ENCODE results near the gene ROCK2.

- TF ChIP-seq TAF1 (conservative IDR thresholded peaks at IDR 0.05) = no peak
- TF ChIP-seq, protein P1, sequence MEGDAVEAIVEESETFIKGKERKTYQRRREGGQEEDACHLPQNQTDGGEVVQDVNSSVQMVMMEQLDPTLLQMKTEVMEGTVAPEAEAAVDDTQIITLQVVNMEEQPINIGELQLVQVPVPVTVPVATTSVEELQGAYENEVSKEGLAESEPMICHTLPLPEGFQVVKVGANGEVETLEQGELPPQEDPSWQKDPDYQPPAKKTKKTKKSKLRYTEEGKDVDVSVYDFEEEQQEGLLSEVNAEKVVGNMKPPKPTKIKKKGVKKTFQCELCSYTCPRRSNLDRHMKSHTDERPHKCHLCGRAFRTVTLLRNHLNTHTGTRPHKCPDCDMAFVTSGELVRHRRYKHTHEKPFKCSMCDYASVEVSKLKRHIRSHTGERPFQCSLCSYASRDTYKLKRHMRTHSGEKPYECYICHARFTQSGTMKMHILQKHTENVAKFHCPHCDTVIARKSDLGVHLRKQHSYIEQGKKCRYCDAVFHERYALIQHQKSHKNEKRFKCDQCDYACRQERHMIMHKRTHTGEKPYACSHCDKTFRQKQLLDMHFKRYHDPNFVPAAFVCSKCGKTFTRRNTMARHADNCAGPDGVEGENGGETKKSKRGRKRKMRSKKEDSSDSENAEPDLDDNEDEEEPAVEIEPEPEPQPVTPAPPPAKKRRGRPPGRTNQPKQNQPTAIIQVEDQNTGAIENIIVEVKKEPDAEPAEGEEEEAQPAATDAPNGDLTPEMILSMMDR (IDR thresholded peaks at IDR 0.05; ENCODE audit: low read depth, low read length, missing input control) = no peak
- peak in 1 of 2 donors; percentile 11 for TF ChIP-seq RAD21 (IDR thresholded peaks at IDR 0.05)
Observed at GRCh38 chr2:11244091-11244826, 100.2 kb downstream of the ROCK2 start.
